ENCODE results near the gene TLE5. TPM values are rescaled to one million over a fixed set of nuclear protein-coding genes. Genes with fewer than 3 reads are reported as not detected.

TLE5 gene
- total and polyA plus RNA-seq, 10 of the 15 experiments (the other 5 are each of a cell fraction or from before 2014, with no cell fraction given), result 2.5 to 373 (median 154) TPM

DNA sequence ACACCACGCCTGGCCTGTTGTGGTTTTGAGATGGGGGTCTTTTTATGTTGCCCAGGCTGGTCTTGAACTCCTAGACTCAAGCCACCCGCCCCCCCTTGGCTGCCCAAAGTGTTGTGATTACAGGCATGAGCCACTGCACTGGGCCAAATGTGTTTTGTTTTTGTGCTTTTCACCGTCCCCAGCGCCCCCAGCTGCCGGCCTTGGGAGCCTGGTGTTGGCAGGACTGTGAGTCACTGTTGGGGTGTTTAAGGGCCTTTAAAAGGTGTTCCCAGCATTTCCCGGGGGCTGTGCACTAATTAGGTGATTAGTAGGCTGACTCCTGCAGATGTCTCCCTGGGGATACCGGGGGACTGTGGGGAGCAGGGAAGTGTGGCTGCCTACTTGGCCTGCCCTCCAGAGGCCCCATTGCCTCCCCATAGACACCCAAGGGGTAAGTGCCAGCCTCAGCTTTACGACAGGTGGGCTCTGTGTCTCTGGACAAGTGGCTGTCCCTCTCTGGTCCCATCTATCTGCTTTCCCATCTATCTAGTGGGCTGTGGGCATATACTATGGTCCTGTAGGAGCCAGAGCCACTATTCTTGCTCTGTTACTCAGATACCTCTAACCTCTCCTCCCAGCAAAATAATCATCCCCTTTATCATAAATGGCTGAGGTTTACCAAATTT is 11.8 kb upstream of the TLE5 start:
- TF ChIP-seq, protein P1, sequence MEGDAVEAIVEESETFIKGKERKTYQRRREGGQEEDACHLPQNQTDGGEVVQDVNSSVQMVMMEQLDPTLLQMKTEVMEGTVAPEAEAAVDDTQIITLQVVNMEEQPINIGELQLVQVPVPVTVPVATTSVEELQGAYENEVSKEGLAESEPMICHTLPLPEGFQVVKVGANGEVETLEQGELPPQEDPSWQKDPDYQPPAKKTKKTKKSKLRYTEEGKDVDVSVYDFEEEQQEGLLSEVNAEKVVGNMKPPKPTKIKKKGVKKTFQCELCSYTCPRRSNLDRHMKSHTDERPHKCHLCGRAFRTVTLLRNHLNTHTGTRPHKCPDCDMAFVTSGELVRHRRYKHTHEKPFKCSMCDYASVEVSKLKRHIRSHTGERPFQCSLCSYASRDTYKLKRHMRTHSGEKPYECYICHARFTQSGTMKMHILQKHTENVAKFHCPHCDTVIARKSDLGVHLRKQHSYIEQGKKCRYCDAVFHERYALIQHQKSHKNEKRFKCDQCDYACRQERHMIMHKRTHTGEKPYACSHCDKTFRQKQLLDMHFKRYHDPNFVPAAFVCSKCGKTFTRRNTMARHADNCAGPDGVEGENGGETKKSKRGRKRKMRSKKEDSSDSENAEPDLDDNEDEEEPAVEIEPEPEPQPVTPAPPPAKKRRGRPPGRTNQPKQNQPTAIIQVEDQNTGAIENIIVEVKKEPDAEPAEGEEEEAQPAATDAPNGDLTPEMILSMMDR (IDR thresholded peaks at IDR 0.05 in 2 of 3, conservative IDR thresholded peaks at IDR 0.05 in 1 of 3; ENCODE audit: control insufficient read depth in 2 of 3, extremely low read depth in 1 of 3, insufficient read depth in 1 of 3, low read depth in 3 of 3, low read length in 3 of 3), result peak in 2 of 3 experiments; percentile 23 to 41; a peak in 3 of 6 replicates
- TF ChIP-seq CHD2 (IDR thresholded peaks at IDR 0.05; ENCODE audit: borderline replicate concordance, low read depth, low read length) (no peak), RAD21 (IDR thresholded peaks at IDR 0.05; ENCODE audit: insufficient read depth, low read depth, low read length) (peak; percentile 57), SMC3 (IDR thresholded peaks at IDR 0.05; ENCODE audit: borderline replicate concordance, low read length) (peak; percentile 47; the same call in 1 of the 2 replicates), IRF4 (IDR thresholded peaks at IDR 0.05; ENCODE audit: low read depth, low read length) (no peak)
- TF ChIP-seq, protein P2, sequence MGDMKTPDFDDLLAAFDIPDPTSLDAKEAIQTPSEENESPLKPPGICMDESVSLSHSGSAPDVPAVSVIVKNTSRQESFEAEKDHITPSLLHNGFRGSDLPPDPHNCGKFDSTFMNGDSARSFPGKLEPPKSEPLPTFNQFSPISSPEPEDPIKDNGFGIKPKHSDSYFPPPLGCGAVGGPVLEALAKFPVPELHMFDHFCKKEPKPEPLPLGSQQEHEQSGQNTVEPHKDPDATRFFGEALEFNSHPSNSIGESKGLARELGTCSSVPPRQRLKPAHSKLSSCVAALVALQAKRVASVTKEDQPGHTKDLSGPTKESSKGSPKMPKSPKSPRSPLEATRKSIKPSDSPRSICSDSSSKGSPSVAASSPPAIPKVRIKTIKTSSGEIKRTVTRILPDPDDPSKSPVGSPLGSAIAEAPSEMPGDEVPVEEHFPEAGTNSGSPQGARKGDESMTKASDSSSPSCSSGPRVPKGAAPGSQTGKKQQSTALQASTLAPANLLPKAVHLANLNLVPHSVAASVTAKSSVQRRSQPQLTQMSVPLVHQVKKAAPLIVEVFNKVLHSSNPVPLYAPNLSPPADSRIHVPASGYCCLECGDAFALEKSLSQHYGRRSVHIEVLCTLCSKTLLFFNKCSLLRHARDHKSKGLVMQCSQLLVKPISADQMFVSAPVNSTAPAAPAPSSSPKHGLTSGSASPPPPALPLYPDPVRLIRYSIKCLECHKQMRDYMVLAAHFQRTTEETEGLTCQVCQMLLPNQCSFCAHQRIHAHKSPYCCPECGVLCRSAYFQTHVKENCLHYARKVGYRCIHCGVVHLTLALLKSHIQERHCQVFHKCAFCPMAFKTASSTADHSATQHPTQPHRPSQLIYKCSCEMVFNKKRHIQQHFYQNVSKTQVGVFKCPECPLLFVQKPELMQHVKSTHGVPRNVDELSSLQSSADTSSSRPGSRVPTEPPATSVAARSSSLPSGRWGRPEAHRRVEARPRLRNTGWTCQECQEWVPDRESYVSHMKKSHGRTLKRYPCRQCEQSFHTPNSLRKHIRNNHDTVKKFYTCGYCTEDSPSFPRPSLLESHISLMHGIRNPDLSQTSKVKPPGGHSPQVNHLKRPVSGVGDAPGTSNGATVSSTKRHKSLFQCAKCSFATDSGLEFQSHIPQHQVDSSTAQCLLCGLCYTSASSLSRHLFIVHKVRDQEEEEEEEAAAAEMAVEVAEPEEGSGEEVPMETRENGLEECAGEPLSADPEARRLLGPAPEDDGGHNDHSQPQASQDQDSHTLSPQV (IDR thresholded peaks at IDR 0.05), result no peak
- BruUV-seq (replicated peaks), result no TSS peak
- no peaks in the 10 kb centered on the region for H4K20me1 ChIP-seq (ENCODE audit: control insufficient read depth, insufficient read depth)
- WGBS (ENCODE audit: insufficient coverage, insufficient replicate concordance, low lambda C conversion rate, missing lambda C conversion rate), result 38% methylated on average over 8 of the region's 8 CpGs
- H3K4me1 ChIP-seq (ENCODE audit: control insufficient read depth, insufficient read depth, low read length), result no peaks in the 10 kb centered on the region
- H2AFZ ChIP-seq (ENCODE audit: control insufficient read depth, low read depth, low read length), result no peak overlapping the region
- RAD21 ChIA-PET (ENCODE audit: unreplicated experiment), result interaction anchor here (0.7 to 1.8 kb wide), 2 partner anchors 13 to 38 kb away, joined by 5 to 6 read pairs; no protein-coding TSS in a partner anchor
- H3K4me3 ChIP-seq, result no peak overlapping the region
- CTCF ChIA-PET, result interaction anchor here (1.8 to 6.5 kb wide), 7 partner anchors 9 to 122 kb away, joined by 5 to 73 read pairs (median 15); no protein-coding TSS in a partner anchor
- FAIRE-seq (no peak), ATAC-seq (peak; percentile 68), DNase-seq (ENCODE audit: low read depth, low spot score) (no peak)
- H3K27ac ChIP-seq (ENCODE audit: control insufficient read depth, insufficient read depth), result no peak overlapping the region
- no peaks in the 10 kb centered on the region; the same call in 2 of the 3 replicates for H3K9me3 ChIP-seq (replicated peaks; ENCODE audit: control insufficient read depth, insufficient read depth, low read length)
- no peak overlapping the region for H3K4me2 ChIP-seq (ENCODE audit: control insufficient read depth, insufficient read depth)
- in situ Hi-C loops (cut with MboI) (no loop called here), intact Hi-C loops (cut with micrococcal nuclease; ENCODE audit: unreplicated experiment) (loop anchor here (1.0 to 10.0 kb wide), 2 partner anchors 51 to 112 kb away; no protein-coding TSS in a partner anchor)
- H3K79me2 ChIP-seq (ENCODE audit: control insufficient read depth, insufficient read depth, low read length), result no peaks in the 10 kb centered on the region
- H3K9ac ChIP-seq (ENCODE audit: control insufficient read depth, insufficient read depth, low read length), result no peak overlapping the region
- no peaks in the 10 kb centered on the region for H3K36me3 ChIP-seq (ENCODE audit: control insufficient read depth in 2 of 2, insufficient read depth in 2 of 2, low read length in 1 of 2)
- POLR2A ChIA-PET, result interaction anchor here (1.5 kb wide), 1 partner anchor 92 kb away, joined by 3 read pairs; no protein-coding TSS in a partner anchor
- H3K27me3 ChIP-seq (replicated peaks in 1 of 2; ENCODE audit: control insufficient read depth in 2 of 2, insufficient read depth in 2 of 2, low read length in 1 of 2), result no peaks in the 10 kb centered on the region
- SMC1A ChIA-PET (ENCODE audit: uncharacterized antibody, unreplicated experiment), result no interaction called here

Data from GM12878 (cell line).